OCI-LY7 (cell line): ENCODE measurements around the gene P2RY8. TPM values are rescaled to one million over a fixed set of nuclear protein-coding genes. Genes with fewer than 3 reads are reported as not detected.

ENCODE experiments used
- BruUV-seq: library from RNA; stranded (reverse); fragments of 400-500 nt; replicated peaks from 2 replicates; lab custom pipeline; 2021; lab: Mats Ljungman, UMichigan
- CTCF ChIA-PET: fragments of 300-600 bp; sonication (Branson Sonifier 250); formaldehyde crosslinking; loops from one replicate; lab custom pipeline; 2022; ENCODE audit warnings: antibody characterized with exemption; ENCODE audit not compliant: unreplicated experiment; lab: Charles Lee
- POLR2A ChIA-PET: fragments of 300-600 bp; sonication (Branson Sonifier 250); formaldehyde crosslinking; loops from one replicate; lab custom pipeline; 2022; ENCODE audit warnings: antibody characterized with exemption; lab: Charles Lee
- DNase-seq: peaks from one replicate; pipeline ENCODE4 v3.0.0-alpha.2; 2015; ENCODE audit warnings: low spot score
- H2AFZ ChIP-seq: fragments of 200-600 bp; sonication (generic), shearing (Covaris generic); 2 replicates; pipeline ENCODE4 v1.6.1; 2014; ENCODE audit warnings: mild to moderate bottlenecking, antibody characterized with exemption, low read length, moderate library complexity
- H3K27ac ChIP-seq: fragments of 200-600 bp; sonication (generic); 2 replicates; pipeline ENCODE4 v1.5.1; 2014; ENCODE audit warnings: mixed run types, low read depth, mild to moderate bottlenecking, moderate library complexity, low read length, inconsistent platforms; ENCODE audit not compliant: poor library complexity, severe bottlenecking
- H3K36me3 ChIP-seq: fragments of 200-600 bp; sonication (generic); 2 replicates; pipeline ENCODE4 v1.6.1; 2014; ENCODE audit warnings: mild to moderate bottlenecking, antibody characterized with exemption, low read length, moderate library complexity, mixed read lengths; ENCODE audit not compliant: insufficient read depth
- H3K4me1 ChIP-seq: fragments of 200-600 bp; sonication (generic); 2 replicates; pipeline ENCODE4 v1.5.1; 2014; ENCODE audit warnings: mild to moderate bottlenecking, low read length; ENCODE audit not compliant: insufficient read depth, poor library complexity, severe bottlenecking
- H3K4me2 ChIP-seq: fragments of 200-600 bp; sonication (generic); 2 replicates; pipeline ENCODE4 v1.6.1; 2014; ENCODE audit warnings: mild to moderate bottlenecking, low read length
- H3K4me3 ChIP-seq: fragments of 200-600 bp; sonication (generic); 2 replicates; pipeline ENCODE4 v1.5.1; 2014; ENCODE audit warnings: mild to moderate bottlenecking, low read depth, low read length; ENCODE audit not compliant: poor library complexity, severe bottlenecking
- H3K79me2 ChIP-seq: fragments of 200-600 bp; sonication (generic); 2 replicates; pipeline ENCODE4 v1.6.1; 2016; ENCODE audit warnings: low read depth, mild to moderate bottlenecking, low read length, moderate library complexity, mixed read lengths; ENCODE audit not compliant: insufficient read depth
- H3K9me2 ChIP-seq: fragments of 200-600 bp; sonication (generic); 2 replicates; pipeline ENCODE4 v1.6.1; 2016; ENCODE audit warnings: mild to moderate bottlenecking, low read length, mixed read lengths; ENCODE audit not compliant: insufficient read depth
- H3K9me3 ChIP-seq: fragments of 200-600 bp; sonication (generic); 2 replicates; pipeline ENCODE4 v1.6.1; 2014; ENCODE audit warnings: mild to moderate bottlenecking, mixed run types, low read length, mixed read lengths
- H4K20me1 ChIP-seq: fragments of 200-600 bp; sonication (generic); 2 replicates; pipeline ENCODE4 v1.6.1; 2014; ENCODE audit warnings: mild to moderate bottlenecking, antibody characterized with exemption, low read length, moderate library complexity, mixed read lengths; ENCODE audit not compliant: insufficient read depth
- EZH2phosphoT487 ChIP-seq: fragments of 200-600 bp; sonication (generic); IDR thresholded peaks from 2 replicates; pipeline ENCODE4 v1.6.1; 2018; ENCODE audit warnings: low read depth, borderline replicate concordance, mild to moderate bottlenecking, mixed run types, antibody characterized with exemption, low read length, moderate library complexity, mixed read lengths
- intact Hi-C: fragments of 100-400 bp; cut with micrococcal nuclease; formaldehyde crosslinking; loops from one replicate; pipeline ENCODE4 v1.10.0; 2022; ENCODE audit not compliant: unreplicated experiment
- total RNA-seq, 2 experiments: library from RNA; depleted of rRNA in 1 of 2; stranded (reverse); fragments of >200 nt in 1 of 2; shearing (Covaris generic) in 1 of 2; gene quantifications; 2 replicates each; pipeline ENCODE4 v1.2.3, GENCODE V29; 2014 to 2022
- TF ChIP-seq, protein P1 (sequence below): fragments of 200-600 bp; sonication (generic); conservative IDR thresholded peaks from 2 replicates; pipeline ENCODE4 v1.5.1; 2014; ENCODE audit warnings: mild to moderate bottlenecking, antibody characterized with exemption, low read length, moderate library complexity, mixed read lengths

P2RY8 gene
- total RNA-seq, 2 experiments from 2014 or later, result 110 to 149 TPM

DNA sequence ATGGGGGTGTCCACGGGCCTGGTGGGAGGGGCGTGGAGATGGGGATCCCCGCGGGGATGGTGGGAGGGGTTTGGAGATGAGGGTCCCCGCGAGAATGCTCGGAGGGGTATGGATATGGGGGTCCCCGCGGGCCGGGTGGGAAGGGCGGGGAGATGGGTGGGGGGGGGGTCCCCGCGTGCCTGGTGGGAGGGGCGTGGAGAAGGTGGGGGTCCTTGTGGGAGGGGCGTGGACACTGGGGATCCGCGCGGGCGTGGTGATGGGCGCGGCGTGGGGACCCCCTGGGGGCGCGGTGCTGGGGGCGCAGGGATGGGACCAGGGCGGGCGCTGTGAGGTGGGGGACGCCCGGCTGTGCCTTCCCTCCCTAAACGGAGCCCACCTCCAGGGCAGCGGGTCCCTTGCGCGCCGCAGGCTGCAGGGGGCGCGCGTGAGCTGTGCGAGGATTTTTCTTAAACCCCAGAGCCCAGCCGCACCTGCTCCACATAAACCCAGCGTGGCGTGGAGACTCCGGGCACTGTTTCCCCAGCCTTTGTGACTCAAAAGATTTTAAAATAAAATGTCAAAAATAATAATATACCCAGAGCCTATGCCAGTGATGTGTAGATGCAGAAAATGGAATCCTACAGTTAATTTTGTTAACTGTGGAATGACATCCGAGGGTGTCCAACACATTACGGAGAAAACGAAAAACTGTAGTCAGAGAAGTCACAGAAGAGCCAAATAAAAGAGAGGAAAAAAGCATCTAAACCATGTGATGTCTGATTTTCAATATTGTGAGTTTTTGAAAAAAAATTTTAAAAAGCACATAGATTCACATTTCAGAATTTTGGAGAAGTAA lies 82.8 kb downstream of the P2RY8 start:
- no peaks in the 10 kb centered on the region for H4K20me1 ChIP-seq
- H3K4me3 ChIP-seq, result peak overlapping the region; percentile 68
- peaks cover 12% of the 10 kb centered on the region for H3K36me3 ChIP-seq
- H3K4me2 ChIP-seq, result peak overlapping the region; percentile 62
- TF ChIP-seq EZH2phosphoT487, result no peak
- TF ChIP-seq, protein P1, sequence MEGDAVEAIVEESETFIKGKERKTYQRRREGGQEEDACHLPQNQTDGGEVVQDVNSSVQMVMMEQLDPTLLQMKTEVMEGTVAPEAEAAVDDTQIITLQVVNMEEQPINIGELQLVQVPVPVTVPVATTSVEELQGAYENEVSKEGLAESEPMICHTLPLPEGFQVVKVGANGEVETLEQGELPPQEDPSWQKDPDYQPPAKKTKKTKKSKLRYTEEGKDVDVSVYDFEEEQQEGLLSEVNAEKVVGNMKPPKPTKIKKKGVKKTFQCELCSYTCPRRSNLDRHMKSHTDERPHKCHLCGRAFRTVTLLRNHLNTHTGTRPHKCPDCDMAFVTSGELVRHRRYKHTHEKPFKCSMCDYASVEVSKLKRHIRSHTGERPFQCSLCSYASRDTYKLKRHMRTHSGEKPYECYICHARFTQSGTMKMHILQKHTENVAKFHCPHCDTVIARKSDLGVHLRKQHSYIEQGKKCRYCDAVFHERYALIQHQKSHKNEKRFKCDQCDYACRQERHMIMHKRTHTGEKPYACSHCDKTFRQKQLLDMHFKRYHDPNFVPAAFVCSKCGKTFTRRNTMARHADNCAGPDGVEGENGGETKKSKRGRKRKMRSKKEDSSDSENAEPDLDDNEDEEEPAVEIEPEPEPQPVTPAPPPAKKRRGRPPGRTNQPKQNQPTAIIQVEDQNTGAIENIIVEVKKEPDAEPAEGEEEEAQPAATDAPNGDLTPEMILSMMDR, result peak; percentile 93
- H3K79me2 ChIP-seq, result peaks cover 34% of the 10 kb centered on the region
- H3K9me3 ChIP-seq, result peaks cover under 1% of the 10 kb centered on the region; the same call in 1 of the 2 replicates
- DNase-seq, result peak; percentile 91
- intact Hi-C loops, result loop anchor here (1.0 to 10.0 kb wide), 9 partner anchors 38 to 1175 kb away; partner anchors contain the start of genes P2RY8 and SLC25A6
- H3K27ac ChIP-seq, result peak overlapping the region; percentile 58
- no peak overlapping the region; the same call in 1 of the 2 replicates for H2AFZ ChIP-seq
- CTCF ChIA-PET, result no interaction called here
- POLR2A ChIA-PET, result no interaction called here
- no peaks in the 10 kb centered on the region for H3K9me2 ChIP-seq
- peaks cover 49% of the 10 kb centered on the region for H3K4me1 ChIP-seq
- BruUV-seq, result no TSS peak

DNA sequence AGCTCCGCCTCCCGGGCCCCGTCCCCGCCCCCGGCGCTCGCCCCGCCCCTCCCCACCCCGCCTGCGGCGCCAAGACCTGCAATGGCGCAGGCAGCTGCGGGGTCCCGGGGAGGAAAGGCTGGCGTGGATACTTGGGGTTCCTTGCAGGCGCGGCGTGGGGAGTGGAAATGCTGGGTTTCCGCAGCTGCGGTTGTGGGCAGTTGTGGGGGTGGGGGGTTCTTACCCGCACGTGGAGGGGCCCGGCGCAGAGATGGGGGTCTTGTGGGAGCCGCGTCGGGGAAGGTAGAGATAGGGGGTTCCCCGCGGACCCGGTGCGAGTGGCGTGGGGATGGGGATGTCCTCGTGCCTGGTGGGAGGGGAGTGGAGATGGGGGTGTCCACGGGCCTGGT lies 83.6 kb downstream of the P2RY8 start:
- H2AFZ ChIP-seq, result 0 out of 2 replicates have a peak overlapping the region, but pooled peaks have one; percentile 2
- H3K4me3 ChIP-seq, result peak overlapping the region; percentile 68
- H3K4me2 ChIP-seq, result peak overlapping the region; percentile 62
- POLR2A ChIA-PET, result no interaction called here
- CTCF ChIA-PET, result no interaction called here
- TF ChIP-seq, protein P1, result no peak
- no peak for TF ChIP-seq EZH2phosphoT487
- H3K79me2 ChIP-seq, result peaks cover 41% of the 10 kb centered on the region
- intact Hi-C loops, result loop anchor here (2.0 to 10.0 kb wide), 5 partner anchors 39 to 1175 kb away; partner anchors contain the start of gene SLC25A6
- H3K27ac ChIP-seq, result peak overlapping the region; percentile 58
- peaks cover 48% of the 10 kb centered on the region for H3K4me1 ChIP-seq
- no peaks in the 10 kb centered on the region for H4K20me1 ChIP-seq
- no peaks in the 10 kb centered on the region for H3K9me2 ChIP-seq
- H3K9me3 ChIP-seq, result peaks cover 8% of the 10 kb centered on the region
- peaks cover 20% of the 10 kb centered on the region for H3K36me3 ChIP-seq
- no TSS peak for BruUV-seq
- no peak for DNase-seq
